Measurements from ENCODE around the gene C16orf54. TPM values are rescaled to one million over a fixed set of nuclear protein-coding genes. Genes with fewer than 3 reads are reported as not detected.
"Not testable (repeated sequence)": the region's sequence is repeated elsewhere in the genome, so short reads cannot be mapped to it uniquely, and the experiment has no call there.

The C16orf54 gene
- total RNA-seq, 1 experiment from 2014 or later = not detected

- H3K36me3 Mint-ChIP-seq (ENCODE audit: insufficient read depth in 1 of 3, low read depth in 3 of 3) = peaks cover 35 to 54% (median 40%) of the 10 kb centered on the region in 3 experiments
- not testable (repeated sequence) for H2BK5ac ChIP-seq (ENCODE audit: insufficient read length, low read length); H4K5ac ChIP-seq (ENCODE audit: insufficient read length, low read depth, low read length); H3K14ac ChIP-seq (ENCODE audit: insufficient read depth, low read length); H3K18ac ChIP-seq (ENCODE audit: insufficient read length, low read depth, low read length); H4K20me1 ChIP-seq (ENCODE audit: control insufficient read depth, insufficient read depth, insufficient read length); H3K27me3 Mint-ChIP-seq (ENCODE audit: low read depth); H2AFZ ChIP-seq (ENCODE audit: low read length); H3K23ac ChIP-seq (ENCODE audit: insufficient read length, low read depth, low read length); H2BK120ac ChIP-seq (ENCODE audit: low read depth, low read length, poor library complexity, severe bottlenecking); H3K4me1 ChIP-seq (ENCODE audit: insufficient read depth, low read length); H2AK5ac ChIP-seq (ENCODE audit: insufficient read length, low read length); H3K79me1 ChIP-seq (ENCODE audit: insufficient read depth, low read depth, low read length, poor library complexity, severe bottlenecking); H3K4me3 Mint-ChIP-seq; H3K56ac ChIP-seq (ENCODE audit: insufficient read length, low read depth, low read length); H2BK15ac ChIP-seq (ENCODE audit: low read depth, low read length); H3K27ac ChIP-seq (ENCODE audit: insufficient read length, low read depth, low read length); H3K9ac ChIP-seq (ENCODE audit: extremely low read depth, insufficient read length, low read length); H4K8ac ChIP-seq (replicated peaks; ENCODE audit: insufficient read length, low read depth, low read length); H3K23me2 ChIP-seq (ENCODE audit: insufficient read length, low read depth, low read length, poor library complexity, severe bottlenecking); H3K27me3 ChIP-seq (ENCODE audit: insufficient read depth, low read length); H3T11ph ChIP-seq (ENCODE audit: low read length); H2BK12ac ChIP-seq (ENCODE audit: insufficient read length, low read depth, low read length); H3K9me3 Mint-ChIP-seq; H3K4me2 ChIP-seq (ENCODE audit: insufficient read depth, insufficient read length, low read length); H2BK20ac ChIP-seq (ENCODE audit: low read depth, low read length, poor library complexity, severe bottlenecking); H4K91ac ChIP-seq (ENCODE audit: insufficient read length, low read depth, low read length); H3K9me3 ChIP-seq (ENCODE audit: control insufficient read depth, low read depth, low read length); H3K4ac ChIP-seq (ENCODE audit: low read depth, low read length)
- peaks cover 11% of the 10 kb centered on the region; the same call in 1 of the 2 replicates for H3K79me2 ChIP-seq (ENCODE audit: insufficient read depth, low read length)
- peak; percentile 79 for DNase-seq
- no CpG with 5 or more reads among the region's 24 CpGs for WGBS (ENCODE audit: extremely low coverage, insufficient read length, low lambda C conversion rate)
- peak; percentile 60 for TF ChIP-seq CTCF (conservative IDR thresholded peaks at IDR 0.05)
- H3K27ac Mint-ChIP-seq = peak overlapping the region in 2 of 3 experiments; percentile 82 to 92; a peak in 5 of 7 replicates
- peaks cover 34 to 40% of the 10 kb centered on the region in 2 experiments for H3K4me1 Mint-ChIP-seq
Measured at GRCh38 chr16:29721167-29721879, 24.5 kb downstream of the C16orf54 start.

Measured in H9 (cell line).